K562 (cell line): ENCODE data around the gene SLC25A21. TPM values are rescaled to one million over a fixed set of nuclear protein-coding genes. Genes with fewer than 3 reads are reported as not detected.

Source experiments
- ATAC-seq: fragments of 200-7000 bp; cut with Tn5 transposase; 3 replicates; pipeline ENCODE4 v1.9.1; 2020; ENCODE audit warnings: moderate library complexity
- BruUV-seq: library from RNA; stranded (reverse); fragments of 400-500 nt; replicated peaks from 2 replicates; lab custom pipeline; 2021; lab: Mats Ljungman, UMichigan
- CTCF ChIA-PET: fragments of 300-600 bp; formaldehyde crosslinking; extraction: SDS; loops from one replicate; lab custom pipeline; 2021; ENCODE audit warnings: low intra/inter-chr PET ratio; lab: Yijun Ruan, JAX
- POLR2A ChIA-PET: fragments of 300-600, 350-650 bp; sonication (Branson Sonifier 250); formaldehyde crosslinking; extraction: SDS; loops from one replicate; lab custom pipeline; 2021; ENCODE audit warnings: antibody characterized with exemption, inconsistent platforms; lab: Yijun Ruan, JAX
- DNase-seq, 4 experiments: peaks; one replicate each; pipeline versions ENCODE4 v3.0.0 to v3.0.0-alpha.2; 2011 to 2018; ENCODE audit warnings: low spot score in 3 of 4, mixed read lengths in 3 of 4; ENCODE audit errors: extremely low read depth in 1 of 4
- FAIRE-seq: peaks from 2 replicates; lab custom pipeline; 2011; peaks lifted over from hg19 to GRCh38; lab: Jason Lieb, UNC
- H2AFZ ChIP-seq: 2 replicates; pipeline ENCODE4 v1.6.0; 2011; ENCODE audit warnings: low read depth, low read length, control low read depth, inconsistent platforms
- H3K27ac ChIP-seq: fragments of 200-600 bp; 3 replicates; pipeline ENCODE4 v1.8.0; 2011; ENCODE audit warnings: low read depth, mild to moderate bottlenecking, control low read depth, inconsistent platforms, low read length, moderate library complexity, mixed read lengths; ENCODE audit errors: extremely low read depth
- H3K27me3 ChIP-seq, 2 experiments: fragments of 300-600 bp in 1 of 2; 2 replicates in 1 of 2; 3 replicates in 1 of 2; pipeline versions ENCODE4 v1.6.0 to v1.8.0; 2011; ENCODE audit warnings: inconsistent platforms in 2 of 2, low read length in 2 of 2, mild to moderate bottlenecking in 1 of 2, mixed read lengths in 1 of 2, moderate library complexity in 1 of 2; ENCODE audit not compliant: control insufficient read depth in 2 of 2, insufficient read depth in 2 of 2
- H3K36me3 ChIP-seq: fragments of 300-600 bp; 3 replicates; pipeline ENCODE4 v1.8.0; 2011; ENCODE audit warnings: mild to moderate bottlenecking, low read length, inconsistent platforms; ENCODE audit not compliant: control insufficient read depth, insufficient read depth
- H3K4me1 ChIP-seq, 2 experiments: fragments of 200-600 bp in 1 of 2; replicated peaks in 1 of 2; 2 replicates in 1 of 2; 3 replicates in 1 of 2; pipeline versions ENCODE4 v1.5.1 to v1.8.0; 2011; ENCODE audit warnings: inconsistent platforms in 2 of 2, low read length in 2 of 2, mild to moderate bottlenecking in 1 of 2, mixed read lengths in 1 of 2, moderate library complexity in 1 of 2; ENCODE audit not compliant: control insufficient read depth in 2 of 2, insufficient read depth in 2 of 2
- H3K4me2 ChIP-seq: 2 replicates; pipeline ENCODE4 v1.6.1; 2011; ENCODE audit warnings: low read length, control low read depth, inconsistent platforms, mixed read lengths; ENCODE audit not compliant: insufficient read depth
- H3K4me3 ChIP-seq: fragments of 200-600 bp; sonication (generic), shearing (Covaris generic); 2 replicates; pipeline ENCODE4 v1.5.1; 2016; ENCODE audit warnings: control low read depth, inconsistent platforms
- H3K79me2 ChIP-seq: fragments of 200-600 bp; 3 replicates; pipeline ENCODE4 v1.8.0; 2011; ENCODE audit warnings: low read length, inconsistent platforms; ENCODE audit not compliant: control insufficient read depth, insufficient read depth
- H3K9ac ChIP-seq, 2 experiments: 2 replicates each; pipeline versions ENCODE4 v1.6.0 to v1.6.1; 2011; ENCODE audit warnings: low read depth in 2 of 2, low read length in 2 of 2, control low read depth in 1 of 2, inconsistent platforms in 1 of 2, mild to moderate bottlenecking in 1 of 2, mixed read lengths in 1 of 2; ENCODE audit not compliant: insufficient read depth in 1 of 2
- H3K9me1 ChIP-seq: one replicate; pipeline ENCODE4 v1.6.0; 2011; ENCODE audit warnings: inconsistent platforms, mild to moderate bottlenecking, low read length, moderate library complexity; ENCODE audit not compliant: control insufficient read depth, insufficient read depth
- H3K9me3 ChIP-seq: replicated peaks from 2 replicates; pipeline ENCODE4 v1.5.1; 2011; ENCODE audit warnings: low read depth, low read length, inconsistent platforms; ENCODE audit not compliant: control insufficient read depth, insufficient read depth
- H4K20me1 ChIP-seq: replicated peaks from 2 replicates; pipeline ENCODE4 v1.6.1; 2011; ENCODE audit warnings: low read length, inconsistent platforms, mixed read lengths; ENCODE audit not compliant: control insufficient read depth, insufficient read depth
- ARHGAP35 ChIP-seq: fragments of 450-650 bp; IDR thresholded peaks from 2 replicates; pipeline ENCODE4 v1.6.1; 2018; ENCODE audit not compliant: partially characterized antibody
- C11orf30 ChIP-seq: fragments of 450-650 bp; IDR thresholded peaks from 2 replicates; pipeline ENCODE4 v1.6.1; 2016; ENCODE audit warnings: low read depth, mild to moderate bottlenecking
- CHD4 ChIP-seq: fragments of 200-600 bp; sonication (generic); IDR thresholded peaks from 3 replicates; pipeline ENCODE4 v1.6.1; 2012; ENCODE audit warnings: low read depth, mild to moderate bottlenecking, mixed read lengths, low read length, inconsistent platforms; ENCODE audit not compliant: insufficient read depth, insufficient replicate concordance, poor library complexity, severe bottlenecking
- MAFF ChIP-seq: IDR thresholded peaks from 2 replicates; pipeline ENCODE4 v1.6.1; 2012; ENCODE audit warnings: low read length, improper control_type of control experiment
- PHTF2 ChIP-seq: fragments of 250-450 bp; sonication (Bioruptor Pico); IDR thresholded peaks from 2 replicates; pipeline ENCODE4 v1.5.0; 2021; ENCODE audit warnings: mild to moderate bottlenecking
- SIX5 ChIP-seq, 2 experiments: IDR thresholded peaks; 2 replicates each; pipeline ENCODE4 v1.6.1; 2011; ENCODE audit warnings: low read length in 2 of 2, borderline replicate concordance in 1 of 2, low read depth in 1 of 2, mild to moderate bottlenecking in 1 of 2, moderate library complexity in 1 of 2; ENCODE audit not compliant: insufficient read depth in 1 of 2
- SNRNP70 ChIP-seq: fragments of 200-400 bp; formaldehyde crosslinking; optimal IDR thresholded peaks from 2 replicates; pipeline ENCODE3; 2017; ENCODE audit warnings: low read depth, low read length
- ZNF316 ChIP-seq: fragments of 450-650 bp; IDR thresholded peaks from 2 replicates; pipeline ENCODE4 v1.6.1; 2016
- WGBS: fragments of 100-300 bp; shearing (Covaris generic); methylation state at CpG from one replicate; pipeline ENCODE4 v1.1.6; 2016; ENCODE audit warnings: low coverage, mixed read lengths; ENCODE audit not compliant: insufficient coverage; ENCODE audit errors: missing lambda C conversion rate; 5-methylcytosine and 5-hydroxymethylcytosine counted together
- in situ Hi-C: fragments of 300-500 bp; cut with MboI; formaldehyde crosslinking; loops from 4 replicates; pipeline ENCODE4 v1.15.0; 2018; ENCODE audit warnings: inconsistent platforms, mixed read lengths
- intact Hi-C: fragments of 100-400 bp; cut with micrococcal nuclease; formaldehyde crosslinking; loops from 2 replicates; pipeline ENCODE4 v1.14.2; 2022
- polyA plus RNA-seq, 8 experiments: library from polyadenylated mRNA; depleted of rRNA in 4 of 8; stranded (reverse) in 5 of 8; unstranded in 3 of 8; fragments of >200 nt; fragmentation: Nextera tagmentation in 2 of 8; fragmentation: Illumina TruSeq in 1 of 8; extraction: Ambion mirVana in 2 of 8; extraction: Trizol in 1 of 8; gene quantifications; 2 replicates each; pipeline versions ENCODE4 v1.2.1 to v1.2.3, GENCODE V29; 2011 to 2014; ENCODE audit warnings: inconsistent platforms in 1 of 8, missing spikeins in 1 of 8
- total RNA-seq, 7 experiments: library from RNA; depleted of rRNA in 6 of 7; stranded (reverse); fragments of >200 nt in 6 of 7; fragmentation: Illumina TruSeq in 2 of 7; extraction: Trizol in 2 of 7; gene quantifications; 2 replicates each; pipeline versions ENCODE4 v1.2.1 to v1.2.3, GENCODE V29; 2011 to 2021; ENCODE audit warnings: low replicate concordance in 1 of 7
- TF ChIP-seq, protein P1 (sequence below): fragments of 250-450 bp; sonication (Bioruptor Pico); IDR thresholded peaks from 2 replicates; pipeline ENCODE4 v1.8.0; 2021; ENCODE audit warnings: moderate library complexity, mild to moderate bottlenecking, inconsistent platforms

Gene SLC25A21
- total and polyA plus RNA-seq, 9 of the 15 experiments (the other 6 are each of a cell fraction or from before 2014, with no cell fraction given): 15.2 to 46.7 (median 28.7) TPM

- intact Hi-C loops: no loop called here
- DNase-seq: no peak
- WGBS: 40% methylated on average over 4 of the region's 4 CpGs
- ChIA-PET CTCF (no interaction called here), POLR2A (no interaction called here)
- Histone ChIP-seq H3K9me3 (no peaks in the 10 kb centered on the region), H3K36me3 (peaks cover 3% of the 10 kb centered on the region; the same call in 1 of the 3 replicates), H3K4me3 (no peak overlapping the region), H3K27ac (no peak overlapping the region), H3K4me2 (no peak overlapping the region), H3K9ac (no peak overlapping the region), H3K4me1 (no peaks in the 10 kb centered on the region), H4K20me1 (no peaks in the 10 kb centered on the region), H3K27me3 (no peaks in the 10 kb centered on the region), H2AFZ (no peak overlapping the region), H3K79me2 (no peaks in the 10 kb centered on the region), H3K9me1 (no peaks in the 10 kb centered on the region)
- in situ Hi-C loops: no loop called here
- peak; percentile 39; the same call in 1 of the 2 replicates for TF ChIP-seq MAFF
- TF ChIP-seq, protein P1, sequence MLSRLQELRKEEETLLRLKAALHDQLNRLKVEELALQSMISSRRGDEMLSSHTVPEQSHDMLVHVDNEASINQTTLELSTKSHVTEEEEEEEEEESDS (CRISPR knock-in tag): no peak
- TF ChIP-seq CHD4: no peak
- no peak for TF ChIP-seq SIX5 (IDR thresholded peaks at IDR 0.05; ENCODE audit: borderline replicate concordance in 1 of 2, insufficient read depth in 1 of 2, low read depth in 1 of 2, low read length in 2 of 2)
- TF ChIP-seq PHTF2 (CRISPR knock-in tag): no peak
- no peak for TF ChIP-seq SNRNP70
- peak; percentile 38; the same call in 1 of the 2 replicates for TF ChIP-seq C11orf30
- TF ChIP-seq ARHGAP35: no peak
- TF ChIP-seq ZNF316: peak; percentile 71
- ATAC-seq: no peak
- no TSS peak for BruUV-seq
- no peak for FAIRE-seq
These were observed 458.3 kb downstream of the SLC25A21 start for GRCh38 chr14:36713960-36714703.
